ENCODE measurements around the gene FUT8.

The FUT8 gene

DNA sequence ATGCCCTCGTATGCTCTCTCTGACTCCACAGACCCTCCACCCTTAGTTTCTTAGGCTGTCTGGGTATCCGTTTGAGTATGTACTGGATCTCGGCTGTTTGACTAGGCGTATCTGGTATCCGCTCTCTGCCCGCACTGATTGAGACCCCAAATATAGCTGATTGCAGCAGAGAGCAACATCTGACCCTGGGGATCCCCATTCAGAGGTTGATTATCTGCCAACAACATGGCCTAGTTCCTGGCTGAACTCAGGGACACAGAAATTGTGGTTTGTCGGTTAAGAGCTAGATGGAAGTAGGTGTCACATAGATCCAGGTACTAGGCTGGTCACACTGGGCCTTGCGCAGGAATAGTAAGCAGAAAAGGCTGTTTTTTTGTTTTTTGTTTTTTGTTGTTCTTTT, 359.9 kb downstream of the FUT8 start:
- no peak for DNase-seq (ENCODE audit: low read depth in 2 of 2)

DNA sequence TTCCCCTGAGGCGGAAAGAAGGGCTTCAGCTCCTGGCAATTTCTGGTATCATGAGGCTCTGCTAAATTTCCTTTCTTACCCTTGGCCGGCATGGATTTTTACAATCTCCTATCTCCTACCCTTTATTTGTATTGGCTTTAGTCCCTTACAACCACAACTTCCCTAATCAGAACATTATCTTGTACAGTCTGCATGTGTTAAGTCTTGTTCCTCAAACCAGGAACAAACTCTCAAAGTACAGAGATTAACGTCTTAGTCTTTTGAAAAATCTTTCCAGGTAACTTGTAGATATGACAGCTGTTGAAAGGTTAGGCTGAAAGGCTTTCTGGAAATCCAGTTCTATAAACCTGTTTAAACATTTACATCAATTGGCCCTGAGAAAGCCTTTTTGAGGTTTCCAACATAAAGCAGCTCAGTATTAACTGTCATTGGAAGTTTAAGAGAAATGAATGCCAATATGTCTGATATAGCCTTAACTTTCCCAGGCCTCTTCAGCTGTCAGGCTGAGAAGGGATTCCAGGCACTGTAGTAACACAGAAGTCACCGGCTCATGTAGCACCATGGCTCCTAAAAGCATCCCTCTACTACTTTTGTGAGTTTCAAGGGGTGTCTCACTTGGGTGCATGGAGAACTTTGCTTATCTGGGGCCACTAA, 360.5 kb downstream of the FUT8 start:
- no peak for DNase-seq (ENCODE audit: low read depth in 2 of 2)

DNA sequence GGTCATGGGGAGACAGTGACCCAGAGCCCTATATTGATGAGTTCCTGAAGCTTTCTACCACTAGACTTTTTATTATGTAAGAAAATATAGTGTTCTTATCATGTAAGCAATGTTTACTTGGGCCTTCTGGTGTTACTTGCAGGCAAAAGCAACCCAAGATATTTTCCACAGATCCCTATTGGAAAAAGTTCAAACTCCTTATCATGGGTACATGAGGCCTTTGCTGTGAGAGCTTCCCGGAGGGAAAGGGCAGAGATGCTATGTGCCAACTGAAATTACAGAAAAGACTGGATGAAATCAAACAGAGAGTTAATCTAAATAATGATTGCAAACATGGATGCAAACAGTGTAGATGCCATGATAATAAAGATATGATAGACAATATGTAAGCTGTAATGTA, 361.5 kb downstream of the FUT8 start:
- DNase-seq (ENCODE audit: low read depth in 2 of 2), result no peak

DNA sequence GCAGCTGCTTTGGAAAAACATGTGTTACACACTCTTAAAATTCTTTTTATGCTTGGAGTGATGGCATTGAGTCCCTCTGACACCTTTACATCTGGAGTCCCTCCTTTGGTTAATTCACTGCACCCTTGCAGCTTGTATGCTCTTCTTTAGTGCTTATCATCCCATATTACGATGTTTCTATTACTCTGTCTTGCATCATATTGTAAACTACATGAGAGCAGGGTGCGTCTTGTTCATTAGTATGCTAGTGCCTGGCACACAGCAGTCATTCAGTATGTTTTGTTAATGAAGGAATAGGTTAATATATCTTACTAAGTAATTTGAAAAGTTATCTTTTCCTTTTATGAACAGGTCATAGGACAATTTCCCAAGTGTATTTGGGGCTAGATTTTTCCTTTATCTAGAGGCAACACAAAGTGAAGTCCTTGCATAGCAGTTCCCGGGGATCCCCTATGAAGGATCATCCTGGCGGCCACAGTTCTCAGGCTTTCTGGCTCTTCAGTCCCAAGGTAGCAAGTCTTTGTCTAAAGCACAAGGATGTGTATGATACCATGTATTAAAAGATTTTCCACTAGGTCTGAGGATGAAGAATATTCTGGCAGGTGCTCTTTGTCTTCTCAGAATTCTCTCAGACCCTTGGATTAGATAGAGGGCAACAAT, 363.8 kb downstream of the FUT8 start:
- no peak for DNase-seq (ENCODE audit: low read depth in 2 of 2)

DNA sequence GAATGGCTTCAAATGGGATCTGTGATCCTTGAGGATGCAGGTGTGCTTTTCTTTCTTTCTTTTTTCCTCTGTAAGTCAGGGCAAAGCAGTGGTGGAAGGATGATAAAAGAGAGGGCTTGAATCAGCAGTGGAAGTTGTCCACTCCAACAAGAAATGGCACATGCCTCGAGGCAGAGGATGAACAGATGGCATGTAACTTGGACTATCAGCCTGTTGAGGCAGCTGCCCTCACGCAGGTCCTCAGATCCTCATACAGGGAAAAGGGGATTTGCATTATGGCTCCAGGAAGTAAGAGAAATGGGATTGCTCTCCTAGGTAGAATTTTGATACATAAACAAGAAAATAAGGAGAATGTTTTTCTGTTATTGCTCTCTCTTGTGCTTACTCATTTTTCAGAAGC, 368.0 kb downstream of the FUT8 start:
- DNase-seq (ENCODE audit: low read depth in 2 of 2), result no peak

DNA sequence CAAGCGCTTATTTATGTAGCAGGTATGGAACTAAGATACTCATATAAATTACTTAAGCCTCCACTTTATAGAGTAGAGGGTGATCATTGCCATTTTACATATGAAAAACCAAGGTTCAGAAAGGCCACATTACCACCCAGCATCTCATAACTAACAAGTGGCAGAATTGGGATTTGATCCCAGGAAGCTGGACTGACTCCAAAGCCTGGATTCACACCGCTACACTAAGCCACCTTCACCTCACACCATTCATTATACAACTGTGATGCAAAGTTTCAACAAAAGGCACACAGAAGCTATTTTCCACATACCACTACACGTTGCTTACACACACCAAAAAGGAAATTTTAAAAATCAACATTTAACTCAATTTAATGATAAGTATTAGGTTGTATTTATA, 370.6 kb downstream of the FUT8 start:
- no peak for DNase-seq (ENCODE audit: low read depth in 2 of 2)

DNA sequence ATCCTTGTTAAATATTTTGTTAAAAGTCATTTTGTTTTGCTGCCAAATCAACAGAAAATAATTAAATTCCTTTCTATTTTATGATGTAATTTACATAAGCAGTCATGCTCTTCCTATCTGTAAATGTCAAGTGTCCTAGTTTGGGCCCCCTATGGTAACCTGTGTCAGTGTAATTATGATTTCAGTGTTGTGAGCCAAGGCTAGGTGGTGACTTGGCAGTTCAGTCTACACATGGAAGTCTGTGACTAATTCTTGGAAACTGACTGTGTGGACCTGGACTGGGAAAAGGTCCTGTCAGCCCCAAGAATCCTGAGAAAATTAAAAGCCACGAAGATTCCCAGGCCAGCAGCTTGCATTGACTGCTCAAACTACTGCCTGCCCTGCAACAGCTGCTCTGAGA, 371.0 kb downstream of the FUT8 start:
- DNase-seq (ENCODE audit: low read depth in 2 of 2), result no peak

DNA sequence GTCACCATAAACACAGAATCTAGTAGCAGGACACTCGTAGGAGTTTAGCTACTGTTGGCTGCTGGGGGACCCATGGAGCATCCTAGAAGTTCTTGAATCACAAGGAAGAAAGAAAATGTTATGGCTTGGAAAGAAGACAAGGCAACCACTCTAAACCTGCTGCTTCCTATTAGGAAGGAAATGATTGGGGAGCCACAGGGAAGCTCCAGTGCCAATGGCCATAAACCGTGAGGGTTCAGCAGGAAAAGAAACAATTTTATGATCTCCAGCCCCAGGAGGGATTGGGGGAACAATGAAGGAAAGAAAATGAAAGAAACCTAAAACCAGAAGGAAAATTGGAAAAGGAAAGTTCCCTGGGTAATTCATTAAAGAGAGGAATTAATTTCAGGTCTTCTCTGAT, 372.0 kb downstream of the FUT8 start:
- no peak for DNase-seq (ENCODE audit: low read depth in 2 of 2)

DNA sequence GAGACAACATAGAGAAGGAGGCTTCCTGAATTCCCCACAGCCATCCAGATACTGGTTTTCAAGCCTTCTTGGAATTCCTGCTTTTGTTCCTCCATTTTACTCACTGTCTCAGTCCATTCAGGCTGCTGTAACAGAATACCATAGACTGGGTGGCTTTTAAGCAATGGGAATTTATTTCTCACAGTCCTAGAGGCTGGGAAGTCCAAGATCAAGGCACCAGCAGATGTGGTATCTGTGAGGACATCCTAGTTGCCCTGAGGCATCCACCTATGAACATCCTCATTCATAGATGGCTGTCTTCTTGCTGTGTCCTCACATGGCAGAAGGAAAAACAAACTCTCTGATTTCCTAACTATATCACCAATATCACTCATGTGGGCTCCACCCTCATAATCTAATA, 374.9 kb downstream of the FUT8 start:
- DNase-seq (ENCODE audit: low read depth in 2 of 2), result no peak

DNA sequence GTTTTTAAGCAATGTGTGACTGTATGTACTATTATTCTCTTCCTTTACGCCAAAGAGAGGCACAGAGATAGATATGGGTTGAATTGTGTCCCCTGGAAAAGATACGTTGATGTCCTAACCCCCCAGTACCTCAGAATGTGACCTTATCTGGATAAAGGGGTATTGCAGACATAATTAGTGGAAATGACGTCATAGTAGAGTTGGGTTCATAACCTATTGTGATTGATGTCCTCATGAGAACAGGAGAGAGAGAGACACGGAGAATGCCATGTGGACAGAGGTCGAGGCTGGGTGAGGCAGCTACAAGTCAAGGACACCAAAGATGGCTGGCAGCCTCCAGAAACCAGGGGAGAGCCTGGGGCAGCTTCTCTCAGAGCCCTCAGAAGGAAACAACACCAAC, 376.3 kb downstream of the FUT8 start:
- DNase-seq (ENCODE audit: low read depth in 2 of 2), result no peak

DNA sequence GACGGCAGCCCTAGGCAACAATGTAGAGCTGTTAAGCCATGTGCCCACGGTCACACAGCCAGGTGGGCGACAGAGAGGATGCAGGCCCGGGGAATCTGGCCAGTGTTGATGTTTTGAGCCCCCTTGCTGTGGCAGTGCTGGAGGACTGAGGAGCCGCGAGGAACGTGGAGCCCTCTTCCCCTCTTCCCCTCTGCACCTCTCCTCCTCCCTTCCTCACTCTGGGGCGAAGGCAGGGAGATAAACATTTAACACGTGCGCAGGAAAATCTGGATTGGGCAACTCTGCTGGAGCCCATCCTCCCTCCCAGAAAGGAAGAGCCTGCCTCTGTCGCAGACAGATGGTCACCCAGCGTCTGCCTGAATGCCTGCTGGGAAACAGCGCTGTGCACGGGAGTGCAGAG, 376.8 kb downstream of the FUT8 start:
- DNase-seq (ENCODE audit: low read depth in 2 of 2), result no peak

DNA sequence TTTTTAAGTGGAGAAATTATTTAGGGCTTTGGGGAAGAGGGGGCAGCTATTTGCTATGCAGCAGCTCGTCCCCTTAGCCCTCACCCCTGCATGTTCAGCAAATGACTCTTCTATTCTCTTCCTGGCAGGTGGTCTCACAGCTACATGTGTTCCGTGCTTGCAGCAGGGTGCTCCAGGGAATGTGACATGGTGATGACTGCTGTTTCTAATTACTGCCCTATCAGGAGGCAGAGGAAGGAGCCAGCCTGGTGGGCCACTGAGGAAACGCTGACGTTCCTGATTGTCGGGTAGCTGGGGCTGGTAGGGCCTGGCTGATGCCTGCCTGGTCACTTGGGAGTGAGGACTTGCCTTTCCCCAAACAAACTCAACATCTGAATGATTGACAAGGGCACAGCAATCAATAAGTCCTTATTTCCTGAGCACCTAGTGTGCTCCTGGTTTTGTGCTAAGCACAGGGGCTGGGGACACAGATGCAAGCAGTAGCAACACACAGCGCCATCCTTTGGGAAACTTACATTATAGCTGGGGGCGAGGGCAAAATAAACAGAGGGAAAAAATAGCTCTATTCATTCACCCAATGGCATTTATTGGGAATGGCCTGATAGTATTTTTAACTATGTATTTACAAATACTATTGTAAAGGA, 377.8 kb downstream of the FUT8 start:
- DNase-seq (ENCODE audit: low read depth in 2 of 2), result no peak

DNA sequence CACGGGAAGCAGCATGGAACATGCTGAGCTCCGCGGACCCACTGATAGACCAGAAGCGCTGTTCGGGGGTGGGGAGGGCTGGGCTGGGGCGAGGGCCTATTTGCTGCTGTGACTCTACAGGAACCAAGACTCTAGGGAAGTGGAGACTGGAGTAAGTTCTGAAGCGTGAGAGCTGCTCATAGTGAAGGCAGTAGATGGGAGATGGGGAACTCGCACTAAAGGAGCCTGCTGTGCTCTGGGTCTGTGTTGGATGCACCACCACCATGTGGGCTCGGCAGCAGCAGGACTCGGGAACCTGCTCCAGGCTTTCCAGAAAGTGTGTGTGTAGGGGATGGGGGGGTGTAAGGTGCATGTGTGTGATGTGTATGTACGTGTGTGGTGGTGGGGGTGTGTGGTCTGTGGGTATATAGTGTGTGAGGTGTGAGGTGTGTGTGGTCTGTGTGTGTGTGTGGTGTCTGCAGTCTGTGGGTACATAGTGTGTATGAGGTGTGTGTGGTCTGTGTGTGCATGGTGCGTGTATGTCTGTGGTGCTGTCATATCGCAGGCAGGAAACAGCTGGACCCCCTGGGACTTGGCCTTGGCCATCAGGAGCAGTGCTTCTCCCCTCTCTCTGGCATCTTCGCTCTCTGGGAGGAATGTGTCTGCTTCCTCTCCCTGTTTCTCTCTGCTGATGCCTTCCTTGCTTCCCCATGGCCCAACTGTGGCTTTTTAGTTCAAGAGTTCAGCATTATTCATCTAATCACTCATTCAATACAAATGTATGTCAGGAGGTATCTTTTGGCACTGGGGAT, 378.9 kb downstream of the FUT8 start:
- no peak for DNase-seq (ENCODE audit: low read depth in 2 of 2)

DNA sequence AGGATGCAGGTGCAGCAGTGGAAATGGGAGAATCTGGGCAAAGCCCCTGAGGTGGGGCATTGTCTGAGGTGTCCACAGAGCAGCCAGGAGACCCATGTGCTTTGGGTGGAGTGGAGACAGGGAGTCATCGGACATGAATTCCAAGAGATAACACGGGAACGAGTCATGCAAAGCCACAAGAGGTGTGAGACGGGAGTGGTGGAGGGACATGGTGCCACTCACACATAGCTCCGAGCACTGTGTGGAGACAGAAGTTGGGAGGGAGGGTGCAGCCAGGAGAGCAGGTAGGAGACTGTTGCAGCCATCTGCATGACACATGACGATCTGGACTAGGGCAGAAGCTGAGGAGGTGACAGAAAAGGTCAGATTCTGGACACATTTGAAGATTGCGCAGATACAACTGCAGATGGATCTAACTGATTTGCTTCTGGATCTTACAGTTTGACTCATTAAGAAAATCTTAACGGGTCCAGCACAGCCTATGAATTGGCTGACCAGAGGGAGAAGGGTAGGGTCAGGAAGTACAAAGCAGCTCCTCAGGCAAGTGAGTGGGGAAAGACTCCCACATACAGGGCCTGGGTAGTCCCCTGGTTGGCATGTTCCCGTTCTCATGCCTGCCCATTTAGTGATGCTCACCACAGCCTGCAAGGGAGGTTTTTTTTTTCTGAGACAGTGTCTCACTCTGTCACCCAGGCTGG, 379.8 kb downstream of the FUT8 start:
- DNase-seq (ENCODE audit: low read depth in 2 of 2), result no peak
